ENCODE measurements around the gene SRPK2.

DNA sequence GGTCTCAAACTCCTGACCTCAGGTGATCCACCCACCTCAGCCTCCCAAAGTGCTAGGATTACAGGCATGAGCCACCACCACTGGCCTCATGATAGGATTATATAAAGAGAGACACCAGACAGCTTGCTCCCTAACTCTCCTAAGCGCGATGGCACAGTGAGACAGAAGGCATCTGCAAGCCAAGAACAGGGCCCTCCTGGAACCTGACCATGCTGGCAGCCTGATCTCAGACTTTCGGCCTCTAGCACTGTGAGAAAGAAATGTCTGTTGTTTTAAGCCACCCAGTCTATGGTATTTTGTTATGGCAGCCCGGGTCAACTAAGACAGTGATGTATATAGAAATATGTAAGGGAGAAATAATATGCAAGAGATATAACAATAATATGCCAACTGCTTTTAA, 51.2 kb downstream of the SRPK2 start:
- TF ChIP-seq POLR2A (IDR thresholded peaks at IDR 0.05): no peak
- no peak for TF ChIP-seq CTCF (IDR thresholded peaks at IDR 0.05)

Data from prostate gland (tissue), 2 donors.